Measurements from ENCODE around the gene OSGIN1. TPM values are rescaled to one million over a fixed set of nuclear protein-coding genes. Genes with fewer than 3 reads are reported as not detected.
A peak's percentile ranks its signal among the peaks of the same experiment; 100 is the strongest.

The OSGIN1 gene
- total RNA-seq, 1 donor from 2014 or later: 12.5 TPM

- H3K4me1 ChIP-seq: peaks cover 67% of the 10 kb centered on the region
- no peaks in the 10 kb centered on the region for H3K9me3 ChIP-seq (replicated peaks)
- intact Hi-C loops (cut with micrococcal nuclease): loop anchor here (10.0 kb wide), 1 partner anchor 228 kb away; the partner anchor contains the start of gene TAF1C
- H3K4me3 ChIP-seq: no peak overlapping the region
- peak; percentile 84 for DNase-seq
- H3K27ac ChIP-seq (replicated peaks): peak overlapping the region; percentile 33
- peaks cover 23% of the 10 kb centered on the region for H3K36me3 ChIP-seq
- H3K27me3 ChIP-seq (ENCODE audit: low read depth): no peaks in the 10 kb centered on the region
- TF ChIP-seq CTCF (IDR thresholded peaks at IDR 0.05; ENCODE audit: borderline replicate concordance): peak; percentile 82
Measured at GRCh38 chr16:83956336-83957289, 3.6 kb downstream of the OSGIN1 start.

- Histone ChIP-seq H3K4me1 (peaks cover 63% of the 10 kb centered on the region), H3K9me3 (replicated peaks) (no peaks in the 10 kb centered on the region), H3K4me3 (no peak overlapping the region), H3K27me3 (ENCODE audit: low read depth) (no peaks in the 10 kb centered on the region), H3K27ac (replicated peaks) (peak overlapping the region; percentile 33), H3K36me3 (peaks cover 31% of the 10 kb centered on the region)
- no peak for TF ChIP-seq CTCF (IDR thresholded peaks at IDR 0.05; ENCODE audit: borderline replicate concordance)
- intact Hi-C loops (cut with micrococcal nuclease): loop anchor here (10.0 kb wide), 1 partner anchor 227 kb away; the partner anchor contains the start of gene TAF1C
- no peak for DNase-seq
Measured at GRCh38 chr16:83957296-83957855, 4.3 kb downstream of the OSGIN1 start.

GRCh38 chr16:83958137-83958845, 5.3 kb downstream of the OSGIN1 start:
- no peak for TF ChIP-seq CTCF (IDR thresholded peaks at IDR 0.05; ENCODE audit: borderline replicate concordance)
- Histone ChIP-seq H3K27me3 (ENCODE audit: low read depth) (no peaks in the 10 kb centered on the region), H3K4me1 (peaks cover 58% of the 10 kb centered on the region), H3K36me3 (peaks cover 31% of the 10 kb centered on the region), H3K27ac (replicated peaks) (peak overlapping the region; percentile 80), H3K4me3 (no peak overlapping the region), H3K9me3 (replicated peaks) (no peaks in the 10 kb centered on the region)
- intact Hi-C loops (cut with micrococcal nuclease): loop anchor here (10.0 kb wide), 1 partner anchor 227 kb away; the partner anchor contains the start of gene TAF1C
- no peak for DNase-seq

GRCh38 chr16:83958846-83959565, 6.0 kb downstream of the OSGIN1 start:
- intact Hi-C loops (cut with micrococcal nuclease): loop anchor here (10.0 kb wide), 1 partner anchor 226 kb away; the partner anchor contains the start of gene TAF1C
- no peak for TF ChIP-seq CTCF (IDR thresholded peaks at IDR 0.05; ENCODE audit: borderline replicate concordance)
- Histone ChIP-seq H3K27me3 (ENCODE audit: low read depth) (no peaks in the 10 kb centered on the region), H3K4me1 (peaks cover 56% of the 10 kb centered on the region), H3K27ac (replicated peaks) (peak overlapping the region; percentile 80), H3K4me3 (no peak overlapping the region), H3K36me3 (peaks cover 31% of the 10 kb centered on the region), H3K9me3 (replicated peaks) (no peaks in the 10 kb centered on the region)
- DNase-seq: no peak

Measured in left ventricle myocardium inferior (tissue), 1 donor.